Inferior parietal cortex (tissue), 1 donor: ENCODE measurements around the gene PSMF1.
"Not testable (repeated sequence)": the region's sequence is repeated elsewhere in the genome, so short reads cannot be mapped to it uniquely, and the experiment has no call there.

Experiments
- DNase-seq: peaks from one replicate; pipeline ENCODE4 v3.0.0-alpha.2; 2016; ENCODE audit errors: extremely low spot score

The PSMF1 gene

DNA sequence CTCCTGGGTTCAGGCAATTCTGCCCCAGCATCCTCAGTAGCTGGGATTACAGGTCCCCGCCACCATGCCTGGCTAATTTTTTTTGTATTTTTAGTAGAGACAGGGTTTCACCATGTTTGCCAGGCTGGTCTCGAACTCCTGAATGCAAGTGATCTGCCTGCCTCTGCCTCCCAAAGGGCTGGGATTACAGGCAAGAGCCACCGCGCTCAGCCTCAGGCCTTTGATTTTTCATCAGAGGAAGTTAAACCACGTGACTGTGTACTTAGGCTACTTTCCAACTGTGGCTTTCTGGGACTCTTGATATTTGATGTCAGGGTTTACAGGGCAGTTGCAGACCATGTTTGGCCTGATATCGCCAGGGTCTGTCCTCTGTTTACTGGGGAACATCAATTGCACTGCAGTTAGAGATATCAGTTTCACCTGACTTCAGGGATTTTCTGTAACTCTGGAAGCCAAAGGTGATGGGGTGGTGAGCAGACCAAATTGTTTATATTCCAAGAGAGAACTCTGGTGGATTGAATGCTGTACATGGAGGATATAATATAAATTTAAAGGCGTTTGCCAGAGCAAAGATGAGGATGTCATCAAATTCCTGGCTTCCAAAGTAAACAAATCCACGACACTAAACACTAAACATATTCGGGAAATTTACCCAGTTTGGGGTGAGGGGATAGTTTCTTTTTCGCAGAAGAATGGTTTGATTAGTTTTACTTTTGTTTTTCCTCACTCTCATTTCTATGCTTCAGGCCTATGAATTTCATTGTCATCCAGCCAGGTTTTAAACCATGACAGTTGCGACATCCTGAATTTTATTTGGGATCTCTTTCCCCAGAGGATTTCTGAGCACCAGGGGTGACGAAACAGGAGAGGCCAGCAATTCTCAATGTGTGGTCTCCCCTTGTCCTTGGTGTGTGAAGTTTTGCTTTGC lies 4.2 kb downstream of the PSMF1 start:
- DNase-seq: no peak

- no peak for DNase-seq
Measured at GRCh38 chr20:1123666-1124065, 5.3 kb downstream of the PSMF1 start.

GRCh38 chr20:1124421-1124820 lies 6.0 kb downstream of the PSMF1 start:
- no peak for DNase-seq

- DNase-seq: no peak
Measured at GRCh38 chr20:1125277-1125676, 6.9 kb downstream of the PSMF1 start.

GRCh38 chr20:1127840-1128239 lies 9.4 kb downstream of the PSMF1 start:
- no peak for DNase-seq

- DNase-seq: no peak
Measured at GRCh38 chr20:1130058-1130694, 11.8 kb downstream of the PSMF1 start.

GRCh38 chr20:1130847-1131246 lies 12.4 kb downstream of the PSMF1 start:
- DNase-seq: no peak

DNA sequence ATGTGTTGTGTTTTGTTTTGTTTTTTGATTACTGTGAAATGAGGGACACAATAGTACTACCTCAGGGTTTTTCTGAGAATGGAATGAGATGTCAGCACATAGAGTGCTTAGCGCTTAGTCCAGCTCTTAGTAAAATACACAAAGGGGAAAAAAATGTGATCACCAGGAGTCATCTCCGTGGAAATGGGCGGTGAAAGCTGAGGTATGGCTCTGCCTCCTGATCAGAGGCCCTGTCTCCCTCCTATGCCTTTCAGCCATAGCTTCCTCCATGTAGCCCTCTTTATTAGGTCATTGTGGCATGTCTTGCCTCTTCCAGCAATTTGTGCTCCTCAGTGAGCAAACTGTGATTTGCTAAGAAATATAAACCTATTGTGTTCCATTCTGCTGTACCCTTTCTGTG lies 13.0 kb downstream of the PSMF1 start:
- DNase-seq: no peak

- DNase-seq: no peak
Measured at GRCh38 chr20:1134355-1134754, 16.0 kb downstream of the PSMF1 start.

GRCh38 chr20:1134836-1135235 lies 16.4 kb downstream of the PSMF1 start:
- no peak for DNase-seq

DNA sequence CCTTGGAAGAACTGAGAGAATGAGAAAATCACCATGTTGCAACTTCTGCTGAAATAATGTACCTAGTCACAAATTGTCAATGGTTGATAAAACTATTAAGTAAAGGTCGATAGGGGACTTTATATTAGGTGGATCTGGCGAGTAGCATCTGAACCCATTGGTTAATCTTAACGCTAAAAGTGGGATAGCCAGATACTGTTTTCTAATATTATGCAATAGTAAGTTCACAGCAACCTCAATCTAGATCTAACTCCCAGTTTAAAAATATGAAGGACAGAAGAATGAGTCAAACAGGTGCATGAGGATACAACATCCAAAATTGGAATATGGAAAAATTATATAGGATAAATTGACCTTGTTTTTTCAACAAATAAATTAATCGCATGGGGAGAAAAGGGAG lies 18.8 kb downstream of the PSMF1 start:
- no peak for DNase-seq

DNA sequence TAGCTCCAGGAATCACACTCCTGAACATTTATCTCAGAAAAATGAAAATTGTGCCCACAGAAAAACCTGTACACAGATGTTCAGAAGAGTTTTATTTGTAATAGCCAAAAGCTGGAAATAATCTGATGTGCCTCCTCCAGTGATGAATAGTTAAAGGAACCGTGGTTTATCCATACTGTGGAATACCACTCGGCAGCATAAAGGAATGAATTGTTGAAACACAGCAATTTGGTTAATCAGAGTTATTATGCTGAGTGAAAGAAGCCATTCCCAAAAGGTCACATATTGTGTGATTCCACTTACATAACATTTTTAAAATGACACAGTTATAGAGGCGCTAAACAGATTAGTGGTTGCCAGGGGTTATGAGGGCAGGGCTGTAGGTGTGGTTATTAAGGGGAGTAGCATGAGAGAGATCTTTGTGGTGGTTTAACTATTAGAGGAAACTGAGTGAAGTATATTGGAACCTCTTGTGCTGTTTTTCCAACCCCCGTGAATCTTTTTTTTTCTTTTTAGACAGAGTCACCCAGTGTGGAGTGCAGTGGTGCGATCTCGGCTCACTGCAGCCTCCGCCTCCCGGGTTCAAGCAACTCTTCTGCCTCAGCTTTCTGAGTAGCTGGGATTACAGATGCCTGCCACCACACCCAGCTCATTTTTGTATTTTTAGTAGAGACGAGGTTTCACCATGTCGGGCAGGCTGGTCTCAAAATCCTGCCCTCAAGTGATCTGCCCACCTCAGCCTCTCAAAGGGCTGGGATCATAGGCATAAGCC lies 26.2 kb downstream of the PSMF1 start:
- DNase-seq: no peak

DNA sequence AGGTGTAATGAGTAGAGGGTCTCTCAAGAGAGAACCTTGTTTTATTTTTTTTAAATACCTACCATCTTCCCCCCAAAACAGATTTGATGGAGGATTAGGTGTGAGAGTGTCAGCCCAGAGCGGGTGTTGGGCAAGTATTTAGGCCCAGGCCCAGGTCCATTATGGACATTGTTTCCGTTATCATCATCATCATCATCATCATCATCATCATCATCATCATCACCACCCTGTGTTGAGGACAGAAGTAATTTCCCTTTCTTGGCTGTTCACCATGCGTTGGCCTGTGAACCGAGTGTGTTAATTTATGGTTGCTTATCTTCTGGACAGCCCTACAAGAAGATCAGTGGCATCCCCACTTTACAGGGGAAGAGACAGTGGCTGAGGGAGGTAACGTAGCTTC lies 28.6 kb downstream of the PSMF1 start:
- DNase-seq: no peak

- DNase-seq: not testable (repeated sequence)
Measured at GRCh38 chr20:1149812-1150211, 31.4 kb downstream of the PSMF1 start.

GRCh38 chr20:1150218-1150617 lies 31.8 kb downstream of the PSMF1 start:
- DNase-seq: no peak

DNA sequence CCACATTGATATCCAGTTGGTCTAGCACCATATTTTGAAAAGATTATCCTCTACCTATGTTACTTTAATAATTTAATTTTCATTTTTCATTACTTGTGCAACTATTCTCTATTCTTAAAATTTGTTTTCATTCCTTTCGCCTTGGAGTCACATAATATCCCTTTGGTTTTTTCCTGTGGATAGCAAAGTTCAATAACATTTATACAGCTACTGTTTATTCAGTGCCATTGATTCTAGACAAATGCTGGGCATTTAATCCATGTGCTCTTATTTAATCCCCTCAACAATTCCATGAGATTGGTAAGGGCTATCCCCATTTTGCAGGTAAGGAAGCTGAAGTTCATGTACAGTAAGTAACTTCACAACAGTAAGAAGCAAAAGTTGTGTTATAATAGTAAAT lies 32.6 kb downstream of the PSMF1 start:
- DNase-seq: no peak

DNA sequence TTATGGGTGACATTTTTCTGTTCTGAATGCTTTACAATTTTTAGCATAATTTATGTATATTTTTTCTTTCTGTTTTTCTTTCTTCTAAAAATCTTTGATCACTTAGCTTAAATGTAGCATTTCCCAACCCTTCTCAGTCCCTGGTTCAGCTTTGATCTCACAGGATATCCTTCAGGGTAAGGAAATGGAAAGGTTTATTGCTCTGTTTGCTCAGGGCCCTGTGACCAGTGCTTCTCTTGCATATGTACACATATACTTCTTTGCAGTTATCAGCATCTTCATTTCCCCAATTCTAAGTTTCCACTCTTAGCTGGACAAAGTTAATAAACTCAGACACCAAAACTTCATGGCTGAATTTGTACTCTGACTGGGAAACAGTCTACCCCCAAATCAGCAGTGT lies 35.8 kb downstream of the PSMF1 start:
- no peak for DNase-seq

- DNase-seq: no peak
Measured at GRCh38 chr20:1154691-1155090, 36.3 kb downstream of the PSMF1 start.

- no peak for DNase-seq
Measured at GRCh38 chr20:1155342-1155741, 36.9 kb downstream of the PSMF1 start.

DNA sequence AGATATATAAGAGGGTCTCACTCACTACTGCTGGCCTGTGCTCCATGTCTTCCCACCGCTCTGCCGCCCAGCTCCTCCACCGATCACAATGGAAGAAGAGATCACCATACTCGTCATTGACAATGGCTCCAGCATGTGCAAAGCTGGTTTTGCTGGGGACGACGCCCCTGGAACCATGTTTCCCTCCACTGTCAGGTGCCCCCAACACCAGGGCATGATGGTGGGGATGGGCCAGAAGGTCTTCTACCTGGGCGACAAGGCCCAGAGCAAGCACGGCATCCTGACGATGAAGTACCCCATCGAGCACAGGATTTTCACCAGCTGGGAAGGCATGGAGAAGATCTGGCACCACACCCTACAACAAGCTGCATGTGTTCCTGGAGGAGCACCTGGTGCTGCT lies 42.1 kb downstream of the PSMF1 start:
- DNase-seq: no peak

GRCh38 chr20:1160991-1161390 lies 42.6 kb downstream of the PSMF1 start:
- no peak for DNase-seq

- DNase-seq: no peak
Measured at GRCh38 chr20:1163105-1163504, 44.7 kb downstream of the PSMF1 start.

- no peak for DNase-seq
Measured at GRCh38 chr20:1163653-1164052, 45.3 kb downstream of the PSMF1 start.
